Measurements from ENCODE around the gene ATRNL1. TPM values are rescaled to one million over a fixed set of nuclear protein-coding genes. Genes with fewer than 3 reads are reported as not detected.

ATRNL1 gene
- total RNA-seq, result 0.62 and 1.00 TPM in 2 replicates

GRCh38 chr10:115093286-115093775 lies at the start of gene ATRNL1:
Gene ATRNL1, plus strand, starts transcription at chr10:115093365. Its CDS starts 386 bp downstream, at chr10:115093751.

Other genes with a start within 250 kb of the ATRNL1 start
- gene TRUB1, start 155.2 kb upstream of the ATRNL1 start, total RNA-seq, result 34.6 and 36.6 TPM in 2 replicates